Adrenal gland (tissue), 5 donors: ENCODE data around the gene COL8A2.
"Not testable (repeated sequence)": the region's sequence is repeated elsewhere in the genome, so short reads cannot be mapped to it uniquely, and the experiment has no call there.

Experiments used
- CTCF ChIP-seq, 6 experiments: fragments of 450-650 bp in 4 of 6; fragments of 200-600 bp in 2 of 6; sonication (generic) in 1 of 6; IDR thresholded peaks; 1 replicate in 5 of 6; 2 replicates in 1 of 6; pipeline versions ENCODE4 v1.5.1 to v1.8.0; 2016 to 2021; ENCODE audit warnings: antibody characterized with exemption in 6 of 6, mild to moderate bottlenecking in 2 of 6, moderate library complexity in 1 of 6
- POLR2A ChIP-seq, 2 donors: fragments of 450-650 bp; IDR thresholded peaks; one replicate each; pipeline ENCODE4 v1.6.1; 2017; ENCODE audit warnings: antibody characterized with exemption in 2 of 2, mild to moderate bottlenecking in 2 of 2, moderate library complexity in 1 of 2
- donor health status: DM: no; HTN: no; CAD: no.

- TF ChIP-seq CTCF, POLR2A (IDR thresholded peaks at IDR 0.05): not testable (repeated sequence)
Measured at GRCh38 chr1:36158827-36159252, 33.8 kb upstream of the COL8A2 start.
